HG02610 (cell line): ENCODE data around the gene STXBP2.

Experiments used
- ATAC-seq: cut with Tn5 transposase; IDR thresholded peaks from one replicate; pipeline ENCODE4 v1.9.1; 2021; ENCODE audit warnings: mild to moderate bottlenecking, moderate library complexity; ENCODE audit not compliant: unreplicated experiment

The STXBP2 gene

DNA sequence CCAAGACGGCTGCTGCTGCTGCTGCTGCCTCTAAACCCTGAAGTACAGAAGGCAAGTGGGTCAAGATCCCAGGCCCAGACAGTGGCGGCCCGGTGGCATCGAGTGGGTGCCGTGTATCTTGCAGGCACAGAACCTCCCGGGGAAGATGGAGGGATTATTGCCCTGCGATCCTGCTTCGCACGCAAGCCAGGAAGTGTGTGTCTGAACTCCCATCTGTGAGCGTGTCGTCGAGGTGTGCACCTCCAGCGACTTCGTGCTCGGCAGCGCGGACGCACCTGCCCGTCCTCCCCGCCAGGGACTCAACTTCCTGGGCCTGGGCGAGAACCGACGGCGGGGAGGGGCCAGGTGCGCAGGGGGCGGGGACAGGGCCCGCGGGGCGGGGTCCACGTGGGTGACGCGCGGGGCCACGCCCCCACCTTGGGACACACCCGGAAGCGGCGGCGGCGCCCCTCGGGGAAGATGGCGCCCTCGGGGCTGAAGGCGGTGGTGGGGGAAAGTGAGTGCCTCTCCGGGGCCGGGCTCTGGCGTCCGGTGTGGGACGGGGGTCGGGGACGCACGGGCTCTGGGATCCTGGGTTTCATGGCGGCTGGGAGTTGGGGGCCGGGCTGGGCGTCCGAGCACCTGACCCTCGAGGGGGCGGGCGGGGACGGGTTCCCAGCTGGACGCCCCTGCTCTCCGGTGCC lies at the start of gene STXBP2:
TSS of gene STXBP2 (plus strand) at position 420 of the 683 bp plus-strand sequence. CDS start at position 460, 40 bp downstream.
- ATAC-seq: peak; percentile 69

DNA sequence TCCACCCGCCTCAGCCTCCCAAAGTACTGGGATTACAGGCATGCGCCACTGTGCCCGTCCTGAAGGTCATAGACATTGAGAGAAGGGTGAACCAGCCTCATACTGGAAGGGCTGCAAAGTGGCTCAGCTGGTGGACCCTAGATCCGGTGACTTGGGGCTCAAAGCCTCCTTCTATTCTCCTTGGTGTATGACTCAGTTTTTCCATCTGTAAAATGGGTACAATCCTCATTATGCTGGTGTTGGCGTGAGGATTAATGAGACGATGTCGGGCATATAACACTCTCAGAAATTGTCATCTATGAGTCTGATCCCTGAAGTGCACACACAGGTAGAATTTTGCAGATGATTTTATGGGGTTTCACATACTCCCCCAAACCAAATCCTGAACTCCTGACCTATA lies 47.1 kb upstream of the STXBP2 start:
- no peak for ATAC-seq

DNA sequence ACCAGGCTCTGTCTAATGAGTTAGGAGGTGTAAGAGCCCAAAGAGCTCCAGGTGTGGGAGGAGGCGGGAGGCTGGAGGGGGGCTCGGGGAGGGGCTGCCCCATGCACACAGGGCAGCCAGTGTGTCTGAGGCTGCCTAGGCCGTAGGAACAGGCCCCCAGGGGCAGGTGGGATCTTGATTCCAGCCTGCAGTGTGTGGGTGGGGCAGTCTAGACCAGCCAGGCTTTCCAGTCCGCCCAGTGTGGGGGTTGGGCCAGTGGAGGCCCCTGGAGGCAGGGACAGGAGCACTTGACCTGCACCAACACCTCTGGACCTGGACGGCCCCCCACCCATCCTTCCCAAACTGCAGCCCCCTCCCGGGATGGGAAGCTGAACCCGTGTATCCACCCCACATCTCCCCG lies 46.7 kb upstream of the STXBP2 start:
- ATAC-seq: no peak

DNA sequence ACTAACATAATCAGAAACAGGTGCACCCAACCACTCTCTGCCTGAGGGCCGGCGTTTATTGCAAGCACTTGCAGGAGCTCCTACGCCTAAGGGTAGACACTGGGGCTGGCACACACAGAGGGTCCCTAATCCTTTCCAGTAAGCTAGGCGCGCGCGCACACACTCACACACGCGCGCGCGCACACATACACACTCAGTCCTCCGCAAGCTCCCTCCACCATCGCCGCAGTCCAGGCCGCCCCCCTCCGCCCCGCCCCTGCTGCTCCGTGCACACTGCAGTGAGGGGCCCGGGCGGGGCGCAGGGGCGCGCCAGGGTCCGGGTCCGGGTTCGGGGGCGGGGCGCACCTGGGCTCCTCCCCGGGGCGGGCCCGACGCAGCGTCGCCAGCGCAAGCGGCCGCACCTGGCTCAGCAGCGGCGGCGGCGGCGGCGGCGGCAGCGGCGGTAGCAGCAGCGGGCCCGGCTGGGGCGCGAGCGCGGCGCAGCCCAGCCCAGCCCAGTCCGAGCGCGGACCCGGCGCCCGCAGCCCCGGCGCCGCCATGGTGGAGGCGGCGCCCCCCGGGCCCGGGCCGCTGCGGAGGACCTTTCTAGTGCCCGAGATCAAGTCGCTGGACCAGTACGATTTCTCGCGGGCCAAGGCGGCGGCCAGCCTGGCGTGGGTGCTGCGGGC lies 41.3 kb upstream of the STXBP2 start, which contains the start of gene CAMSAP3:
TSS of gene CAMSAP3 (plus strand) at position 398 of the 668 bp plus-strand sequence. CDS start at position 538, 140 bp downstream.
- ATAC-seq: no peak

DNA sequence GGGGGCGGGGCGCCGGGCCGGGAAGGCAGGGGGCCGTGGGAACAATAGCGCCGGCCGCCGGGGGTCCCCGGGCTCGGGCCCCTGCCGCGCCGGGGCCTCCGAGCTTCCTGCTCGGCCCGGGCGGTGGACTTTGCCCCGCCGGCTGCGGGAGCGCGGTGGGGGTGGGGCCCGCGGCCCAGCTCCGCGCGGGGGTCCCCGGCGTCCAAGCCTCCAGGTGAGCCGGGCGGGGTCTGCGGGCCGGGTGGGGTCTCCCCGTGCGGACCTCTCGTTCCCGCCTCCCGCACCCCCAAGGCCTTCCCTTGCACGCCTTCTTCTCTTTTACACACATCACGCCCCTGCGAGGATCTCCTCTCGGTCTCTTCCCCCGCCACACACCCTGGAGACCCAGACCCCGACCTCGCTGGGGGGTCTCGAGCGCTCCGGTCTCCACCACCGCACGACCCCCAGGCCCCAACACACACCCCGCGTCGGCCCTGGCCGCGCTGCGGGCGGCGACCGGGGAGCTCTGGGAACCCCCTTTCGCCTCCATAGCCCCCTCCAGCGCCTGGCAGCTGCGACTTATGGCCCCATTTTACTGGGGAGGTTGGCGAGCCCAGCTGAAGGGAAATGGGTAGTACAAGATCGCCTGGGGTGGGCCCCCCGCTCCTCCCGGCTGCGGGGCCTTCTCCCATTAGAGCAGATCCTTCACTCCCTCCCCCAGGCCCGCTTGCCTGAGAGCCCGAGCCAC lies 40.5 kb upstream of the STXBP2 start:
- no peak for ATAC-seq

DNA sequence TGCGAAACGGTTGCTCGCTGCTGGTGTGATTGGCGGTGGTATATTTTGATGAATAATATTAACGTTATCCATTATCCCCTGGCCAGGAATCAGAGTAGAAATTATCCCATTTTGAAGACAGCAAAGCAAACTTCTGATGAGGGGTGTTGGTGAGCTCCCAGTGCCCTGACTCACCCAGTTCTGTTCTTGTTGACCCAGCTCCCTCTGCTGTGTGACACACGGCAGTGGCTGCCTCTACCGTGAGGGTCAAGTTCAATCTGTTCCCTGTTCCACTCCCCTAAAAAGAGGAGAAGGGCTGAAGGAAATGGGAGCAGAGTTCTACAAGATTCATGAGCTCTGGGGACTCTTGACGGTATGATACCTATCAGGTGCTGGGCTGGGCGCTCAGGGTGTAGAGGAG lies 39.2 kb upstream of the STXBP2 start:
- ATAC-seq: no peak

DNA sequence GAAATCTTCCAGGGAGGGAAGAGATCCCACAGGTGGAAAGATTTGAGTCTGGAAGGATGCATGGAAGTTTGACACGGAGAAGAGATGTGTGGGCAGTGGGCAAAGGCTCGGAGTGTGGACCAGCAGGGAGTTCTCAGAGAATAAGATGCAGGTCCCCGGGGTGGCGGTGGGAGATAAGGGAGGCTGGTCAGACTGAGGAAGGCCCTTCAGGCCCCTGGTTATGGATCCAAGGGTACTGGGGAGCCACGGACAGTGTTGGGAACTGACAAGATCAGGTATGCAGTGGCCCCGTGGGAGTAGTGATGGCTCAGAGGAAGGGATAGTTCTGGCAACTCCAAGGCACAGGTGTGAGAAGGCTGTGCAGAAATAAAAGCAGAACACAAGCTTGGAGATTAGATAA lies 38.7 kb upstream of the STXBP2 start:
- no peak for ATAC-seq

DNA sequence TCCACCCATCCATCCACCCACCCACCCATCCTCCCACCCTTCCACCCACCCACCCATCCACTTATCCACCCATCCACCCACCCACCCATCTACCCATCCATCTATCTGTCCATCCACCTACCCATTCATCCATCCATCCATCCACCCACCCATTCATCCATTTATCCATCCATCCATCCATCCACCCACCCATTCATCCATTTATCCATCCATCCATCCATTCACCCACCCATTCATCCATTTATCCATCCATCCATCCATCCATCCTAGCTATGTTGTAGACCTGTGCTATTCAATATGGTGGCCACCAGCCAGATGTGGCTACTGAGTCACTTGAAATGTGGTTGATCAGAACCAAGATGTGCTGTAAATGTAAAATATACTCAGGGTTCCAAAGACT lies 36.2 kb upstream of the STXBP2 start:
- ATAC-seq: no peak

DNA sequence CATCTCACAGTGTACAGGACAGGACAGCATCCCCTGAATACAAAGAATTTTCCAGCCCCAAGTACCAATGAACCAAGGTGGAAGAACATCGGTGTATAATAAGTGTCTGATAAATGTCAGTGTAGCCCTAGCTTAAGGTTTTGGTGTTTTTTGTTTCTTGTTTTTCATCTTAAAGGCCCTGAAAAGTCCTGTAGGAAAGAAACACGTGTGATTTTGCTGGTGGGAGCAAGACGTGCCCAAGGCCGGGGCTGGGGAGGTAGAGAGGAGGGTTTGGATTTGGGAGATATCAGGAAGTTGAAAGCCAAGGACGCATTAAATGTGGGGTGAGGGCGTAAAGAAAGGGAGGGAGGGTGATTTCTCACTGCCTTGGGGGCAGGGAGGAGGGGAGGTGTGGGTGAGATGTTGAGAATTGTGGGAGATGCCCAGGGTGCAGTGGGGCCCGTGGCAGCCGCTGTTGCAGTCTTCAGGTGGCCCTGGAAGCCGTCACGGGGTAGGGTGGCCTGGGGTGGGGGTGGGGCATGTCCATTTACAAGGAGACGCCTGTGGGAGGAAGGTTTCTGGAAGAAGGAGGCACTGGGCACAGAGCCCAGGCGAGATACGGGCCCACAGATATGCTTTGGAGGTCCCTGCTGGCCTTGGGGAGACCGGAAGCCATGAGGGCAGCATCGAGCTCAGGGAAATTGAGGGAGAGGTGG lies 34.5 kb upstream of the STXBP2 start:
- no peak for ATAC-seq

DNA sequence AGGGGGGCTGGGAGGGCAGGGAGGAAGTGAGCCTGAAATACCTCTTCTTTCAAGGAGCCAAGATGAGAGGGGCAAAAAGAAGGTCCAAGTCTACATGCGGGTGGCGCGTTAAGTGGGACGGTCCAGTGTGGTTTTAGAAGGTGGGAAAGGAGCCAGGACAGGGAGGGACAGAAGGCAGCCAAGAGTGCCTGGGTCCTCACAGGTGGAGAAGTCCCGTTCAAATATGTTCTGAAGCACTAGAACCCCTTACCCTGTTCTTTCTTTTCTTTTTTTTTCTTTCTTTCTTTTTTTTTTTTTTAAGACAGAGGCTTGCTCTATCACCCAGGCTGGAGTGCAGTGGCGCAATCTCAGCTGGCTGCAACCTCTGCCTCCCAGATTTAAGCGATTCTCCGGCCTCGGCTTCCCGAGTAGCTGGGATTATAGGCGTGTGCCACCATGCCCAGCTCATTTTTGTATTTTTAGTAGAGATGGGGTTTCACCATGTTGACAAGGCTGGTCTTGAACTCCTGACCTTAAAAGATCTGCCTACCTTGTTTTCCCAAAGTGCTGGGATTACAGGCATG lies 33.9 kb upstream of the STXBP2 start:
- ATAC-seq: no peak

DNA sequence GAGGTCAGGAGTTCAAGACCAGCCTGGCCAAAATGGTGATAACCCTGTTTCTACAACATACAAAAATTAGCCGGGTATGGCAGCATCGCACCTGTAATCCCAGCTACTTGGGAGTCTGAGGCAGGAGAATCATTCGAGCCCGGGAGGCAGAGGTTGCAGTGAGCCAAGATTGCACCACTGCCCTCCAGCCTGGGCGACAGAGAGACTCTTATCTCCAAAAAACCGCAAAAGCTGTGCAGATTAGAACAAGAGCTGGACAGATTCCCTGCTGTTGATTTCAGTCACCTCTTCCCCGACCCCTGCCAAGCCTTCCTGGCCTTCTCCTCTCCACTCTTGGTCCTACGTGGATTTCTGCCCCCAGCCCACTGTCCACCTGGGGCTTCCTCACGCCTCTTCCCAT lies 33.0 kb upstream of the STXBP2 start:
- ATAC-seq: no peak

DNA sequence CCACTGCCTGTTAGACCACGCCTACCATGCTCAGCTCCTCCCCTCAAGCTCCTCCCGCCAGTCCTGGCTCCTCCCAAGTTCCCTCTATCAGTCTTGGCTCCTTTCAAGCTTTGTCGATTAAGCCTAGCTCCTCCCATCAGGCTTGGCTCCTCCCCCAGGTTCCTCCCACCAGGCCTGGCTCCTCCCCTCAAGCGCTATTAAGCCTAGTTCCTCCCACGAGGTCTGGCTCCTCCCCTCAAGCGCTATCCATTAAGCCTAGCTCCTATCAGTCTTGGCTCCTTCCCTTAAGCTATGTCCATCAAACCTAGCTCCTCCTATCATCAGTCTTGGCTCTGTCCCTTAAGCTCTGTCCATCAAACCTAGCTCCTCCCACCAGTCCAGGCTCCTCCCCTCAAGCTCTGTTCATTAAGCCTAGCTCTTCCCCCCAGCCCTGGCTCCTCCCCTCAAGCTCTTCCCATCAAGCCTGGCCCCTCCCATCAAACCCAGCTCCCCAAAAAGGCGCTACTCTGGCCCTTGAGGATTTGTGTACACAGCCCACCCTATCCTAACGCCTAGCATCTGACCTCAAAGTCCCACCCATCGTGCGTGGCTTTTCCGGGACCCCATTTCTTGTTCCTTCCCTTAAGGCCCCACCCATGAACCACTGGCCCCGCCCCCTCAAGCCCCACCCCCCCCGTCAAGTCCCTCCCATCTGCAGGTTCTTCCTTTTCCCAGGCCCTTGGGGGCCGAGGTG lies 31.3 kb upstream of the STXBP2 start:
- ATAC-seq: no peak

DNA sequence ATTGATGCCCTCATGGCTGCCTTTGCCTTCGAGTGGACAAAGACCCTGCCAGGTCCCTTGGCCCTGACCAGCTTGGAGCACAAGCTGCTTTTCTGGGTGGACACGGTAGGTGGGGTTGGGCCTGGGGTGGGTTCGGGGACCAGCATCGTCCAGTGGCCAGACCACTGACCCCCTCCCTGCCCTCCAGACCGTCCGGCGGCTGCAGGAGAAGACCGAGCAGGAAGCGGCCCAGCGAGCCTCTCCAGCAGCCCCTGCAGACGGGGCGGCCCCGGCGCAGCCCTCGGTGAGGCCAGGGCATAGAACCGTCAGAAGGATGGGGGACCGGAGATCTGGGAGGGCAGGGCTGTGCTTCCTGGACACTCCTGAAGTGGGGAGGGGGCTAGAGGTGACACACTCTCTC lies 30.6 kb upstream of the STXBP2 start:
- ATAC-seq: no peak

DNA sequence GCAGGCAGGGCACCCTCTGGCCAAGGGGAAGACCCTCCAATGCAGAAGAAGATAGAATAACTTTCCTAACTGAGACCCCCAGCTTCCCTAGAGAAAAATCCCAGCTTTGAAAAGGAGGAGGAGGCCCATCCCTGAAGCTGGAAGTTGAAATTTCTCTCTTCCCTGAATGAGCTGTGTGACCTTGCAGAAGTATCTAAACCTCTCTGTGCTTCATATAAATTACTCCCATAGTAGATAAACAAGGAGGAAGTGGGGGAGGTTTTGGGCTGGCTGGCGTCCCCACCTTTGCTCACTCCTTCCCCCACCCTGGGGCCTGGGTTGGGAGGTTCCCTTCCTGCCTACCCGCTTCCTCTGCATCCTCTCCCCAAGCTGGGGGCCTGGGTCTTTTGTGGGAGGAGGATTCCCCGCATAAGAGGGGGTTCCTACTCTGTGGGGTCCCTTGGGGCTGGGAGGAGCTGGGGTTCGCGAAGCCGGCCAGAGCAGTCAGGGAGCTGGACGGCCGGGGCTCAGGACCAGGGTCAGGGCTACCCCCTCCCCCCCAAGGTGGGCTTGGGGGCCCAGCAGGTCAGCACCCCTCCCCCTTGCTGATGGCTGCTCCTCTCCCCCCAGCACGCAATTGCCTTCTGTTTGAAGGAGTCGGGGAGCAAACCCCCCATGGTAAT lies 29.6 kb upstream of the STXBP2 start:
- no peak for ATAC-seq

DNA sequence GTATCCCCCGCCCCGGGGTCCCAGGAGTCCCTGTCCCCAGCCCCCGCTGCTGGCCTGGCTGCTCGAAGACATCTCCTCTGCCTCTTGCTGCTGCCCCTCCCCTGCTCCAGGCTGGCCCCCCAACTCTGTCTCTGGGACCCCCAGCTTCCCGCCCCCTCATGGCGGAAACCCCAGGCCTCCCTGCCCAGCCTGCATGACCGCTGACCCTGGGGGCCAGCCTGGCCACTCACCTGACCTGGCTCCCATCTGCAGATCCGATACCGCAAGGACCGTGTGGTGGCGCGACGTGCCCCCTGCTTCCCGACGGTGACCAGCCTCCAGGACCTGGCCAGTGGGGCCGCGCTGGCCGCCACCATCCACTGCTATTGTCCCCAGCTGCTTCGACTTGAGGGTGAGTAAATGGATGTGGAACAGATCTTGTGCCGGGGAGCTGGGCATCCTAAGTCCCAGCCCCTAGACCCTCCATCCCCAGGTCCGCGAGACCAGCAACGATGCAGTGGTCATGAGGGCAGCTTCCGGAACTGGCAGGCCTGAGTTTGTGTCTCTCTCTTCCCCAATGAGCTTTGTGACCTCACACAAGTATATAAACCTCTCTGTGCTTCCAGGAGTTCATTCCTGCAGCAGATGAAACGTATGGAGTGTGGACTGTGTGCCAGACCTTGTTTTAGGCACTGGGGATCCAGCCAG lies 28.9 kb upstream of the STXBP2 start:
- no peak for ATAC-seq

DNA sequence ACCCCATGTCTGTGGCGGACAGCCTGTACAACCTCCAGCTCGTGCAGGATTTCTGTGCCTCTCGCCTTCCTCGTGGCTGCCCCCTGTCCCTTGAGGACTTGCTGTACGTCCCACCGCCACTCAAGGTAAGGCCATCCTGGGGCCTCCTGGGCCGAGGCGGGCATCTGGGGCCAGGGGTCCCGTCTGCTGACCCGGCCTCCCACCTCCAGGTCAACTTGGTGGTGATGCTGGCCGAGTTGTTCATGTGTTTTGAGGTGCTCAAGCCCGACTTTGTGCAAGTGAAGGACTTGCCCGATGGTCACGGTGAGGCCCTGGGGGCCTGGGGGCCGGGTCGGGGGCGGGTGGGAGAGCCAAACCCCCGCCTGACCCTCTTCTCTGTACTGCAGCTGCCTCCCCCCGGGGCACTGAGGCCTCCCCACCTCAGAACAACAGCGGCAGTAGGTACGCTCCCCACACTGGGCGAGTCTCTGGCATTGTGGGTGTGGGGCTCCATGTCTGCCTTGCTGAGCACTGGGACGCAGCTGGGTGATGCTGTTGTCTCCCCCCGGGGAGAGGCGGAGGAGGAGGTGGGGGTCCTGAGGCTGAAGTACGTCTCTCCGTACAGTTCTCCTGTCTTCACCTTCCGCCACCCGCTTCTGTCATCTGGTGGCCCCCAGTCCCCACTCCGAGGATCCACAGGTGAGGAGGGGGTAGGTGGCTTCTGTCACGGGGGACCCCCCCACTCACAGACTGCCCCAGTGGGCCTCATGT lies 26.2 kb upstream of the STXBP2 start:
- no peak for ATAC-seq

DNA sequence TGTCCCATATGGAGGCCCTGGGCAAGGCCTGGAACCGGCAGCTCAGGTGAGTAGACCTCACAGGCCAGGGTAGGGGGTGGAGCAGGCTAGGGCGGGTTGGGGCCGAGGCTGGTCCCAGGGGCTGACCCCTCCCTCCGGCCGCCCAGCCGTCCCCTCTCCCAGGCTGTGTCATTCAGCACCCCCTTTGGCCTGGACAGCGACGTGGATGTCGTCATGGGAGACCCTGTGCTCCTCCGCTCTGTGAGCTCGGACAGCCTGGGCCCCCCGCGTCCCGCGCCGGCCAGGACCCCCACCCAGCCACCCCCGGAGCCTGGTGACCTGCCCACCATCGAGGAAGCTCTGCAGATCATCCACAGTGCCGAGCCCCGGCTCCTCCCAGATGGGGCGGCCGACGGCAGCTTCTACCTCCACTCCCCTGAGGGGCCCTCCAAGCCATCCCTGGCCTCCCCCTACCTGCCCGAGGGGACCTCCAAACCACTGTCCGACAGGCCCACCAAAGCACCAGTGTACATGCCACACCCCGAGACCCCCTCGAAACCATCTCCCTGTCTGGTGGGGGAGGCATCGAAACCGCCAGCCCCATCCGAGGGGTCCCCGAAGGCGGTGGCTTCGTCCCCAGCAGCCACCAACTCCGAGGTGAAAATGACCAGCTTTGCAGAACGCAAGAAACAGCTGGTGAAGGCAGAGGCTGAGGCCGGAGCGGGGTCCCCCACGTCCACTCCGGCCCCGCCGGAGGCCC lies 25.2 kb upstream of the STXBP2 start:
- ATAC-seq: no peak
